GM12892 (cell line): ENCODE data around the gene TPH2.

Source experiments
- DNase-seq: peaks from one replicate; pipeline ENCODE4 v3.0.0; 2011; ENCODE audit not compliant: insufficient read length
- FAIRE-seq: peaks from 2 replicates; lab custom pipeline; 2011; peaks lifted over from hg19 to GRCh38; lab: Jason Lieb, UNC
- POLR2A ChIP-seq: IDR thresholded peaks from 2 replicates; pipeline ENCODE4 v1.6.1; 2011; ENCODE audit warnings: low read depth, low read length, control low read depth
- POLR2AphosphoS5 ChIP-seq: IDR thresholded peaks from 2 replicates; pipeline ENCODE4 v1.6.1; 2011; ENCODE audit warnings: low read depth, low read length, control low read depth
- TAF1 ChIP-seq: IDR thresholded peaks from 2 replicates; pipeline ENCODE4 v1.6.1; 2011; ENCODE audit warnings: low read depth, mild to moderate bottlenecking, control low read depth, low read length, borderline replicate concordance

TPH2 gene

DNA sequence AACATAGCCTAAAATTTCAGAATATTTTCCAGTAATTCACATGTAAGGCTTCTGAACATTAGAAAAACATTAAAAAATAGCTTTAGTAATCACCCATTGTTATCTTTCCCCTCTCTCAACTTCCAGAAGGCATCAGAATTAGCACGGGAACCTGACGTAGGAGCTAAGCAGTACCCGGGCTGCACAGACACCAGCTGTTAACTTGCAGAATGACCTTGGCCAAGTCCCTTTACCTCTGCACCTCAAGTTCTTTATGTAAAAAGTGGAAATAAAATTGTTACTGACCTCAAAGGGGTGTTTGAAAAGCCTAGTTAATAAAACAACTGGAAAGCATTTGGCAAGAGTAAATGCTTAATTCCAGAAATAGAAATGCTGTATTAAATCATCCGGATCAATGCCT is 7.2 kb downstream of the TPH2 start:
- DNase-seq, result no peak
- TF ChIP-seq TAF1, result no peak
- TF ChIP-seq POLR2A, result no peak
- TF ChIP-seq POLR2AphosphoS5, result no peak
- FAIRE-seq, result no peak

DNA sequence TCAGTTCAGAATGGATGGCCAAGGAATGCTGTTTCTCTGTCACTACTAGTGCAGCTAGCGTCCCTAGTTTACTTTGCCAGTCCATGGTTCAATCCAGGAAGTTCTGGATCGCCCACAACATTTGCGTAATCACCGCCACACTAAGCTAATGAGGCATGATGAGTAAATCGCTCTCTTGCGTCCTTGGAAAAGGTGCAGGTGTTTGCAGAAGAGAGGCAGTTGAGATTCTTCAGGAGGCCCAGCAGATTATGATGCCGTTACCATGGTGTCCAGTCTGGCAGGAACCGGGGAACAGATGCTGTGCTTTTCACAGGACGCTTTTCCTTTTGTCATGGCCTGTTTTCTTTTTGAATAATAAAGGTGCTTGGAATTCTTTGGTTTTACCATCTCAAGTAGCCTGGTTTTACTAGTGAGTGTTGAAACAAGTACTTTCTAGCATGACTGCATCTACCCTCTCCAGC is 9.0 kb downstream of the TPH2 start:
- FAIRE-seq, result no peak
- DNase-seq, result no peak
- TF ChIP-seq TAF1, result no peak
- TF ChIP-seq POLR2A, result no peak
- TF ChIP-seq POLR2AphosphoS5, result no peak

GRCh38 chr12:71948390-71948789 is 9.7 kb downstream of the TPH2 start:
- DNase-seq (no peak), FAIRE-seq (no peak)
- TF ChIP-seq POLR2A (no peak), TAF1 (no peak), POLR2AphosphoS5 (no peak)

GRCh38 chr12:71949646-71950045 is 11.0 kb downstream of the TPH2 start:
- DNase-seq, result no peak
- no peak for TF ChIP-seq TAF1
- TF ChIP-seq POLR2A, result no peak
- TF ChIP-seq POLR2AphosphoS5, result no peak
- FAIRE-seq, result no peak

GRCh38 chr12:71950404-71950803 is 11.8 kb downstream of the TPH2 start:
- DNase-seq (no peak), FAIRE-seq (no peak)
- no peak for TF ChIP-seq POLR2AphosphoS5
- TF ChIP-seq POLR2A, result no peak
- no peak for TF ChIP-seq TAF1

DNA sequence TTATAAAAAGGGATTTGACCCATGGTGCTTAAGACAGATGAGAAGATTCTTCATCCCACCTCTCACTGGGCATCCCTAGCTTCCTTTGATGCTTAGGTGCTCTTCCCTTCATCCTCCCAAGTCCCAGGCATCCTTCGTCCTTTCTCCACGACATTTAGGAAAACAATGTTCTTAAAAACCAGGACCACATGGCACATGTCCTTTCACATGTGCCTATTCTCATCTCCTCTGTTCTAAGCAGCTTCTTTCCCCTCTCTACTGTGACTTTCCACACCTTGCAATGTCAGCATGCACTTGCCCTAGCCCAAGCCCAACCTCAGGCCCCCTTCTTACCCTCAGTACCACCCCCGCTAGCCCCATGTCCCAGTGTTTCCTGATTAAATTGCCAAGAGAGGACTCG is 12.2 kb downstream of the TPH2 start:
- FAIRE-seq (no peak), DNase-seq (no peak)
- TF ChIP-seq POLR2AphosphoS5 (no peak), POLR2A (no peak), TAF1 (no peak)

DNA sequence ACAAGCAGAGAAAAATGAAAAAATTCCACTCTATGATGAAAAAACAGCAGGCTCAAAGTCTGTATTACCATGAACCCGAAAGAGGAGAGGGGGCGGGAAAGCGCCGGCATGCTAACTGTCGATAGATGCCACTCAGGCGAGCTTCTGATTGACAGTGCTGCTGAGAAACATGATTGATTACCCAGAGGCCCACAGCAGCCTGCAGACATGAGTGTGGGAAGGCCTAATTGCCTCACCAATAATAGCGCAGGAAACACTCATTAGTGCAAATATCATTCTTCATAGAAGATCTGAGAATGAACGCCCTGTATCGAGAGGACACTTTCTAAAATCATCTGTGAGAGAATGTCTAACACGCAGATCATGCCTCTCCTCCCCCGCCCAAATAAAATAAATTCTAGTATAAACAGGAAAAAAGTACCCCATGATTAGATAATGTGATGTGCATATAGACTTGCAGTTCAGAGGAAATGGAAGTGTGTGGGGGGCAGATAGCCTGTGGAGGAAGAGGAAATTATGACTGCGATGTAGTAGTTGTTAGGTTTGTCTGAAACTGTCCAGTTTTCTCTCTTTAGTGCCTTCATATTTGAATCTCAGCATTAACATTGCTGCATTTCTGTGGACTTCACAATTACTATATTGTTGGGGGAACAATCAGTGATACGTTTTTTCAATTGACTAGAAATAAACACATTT is 15.6 kb downstream of the TPH2 start:
- TF ChIP-seq POLR2AphosphoS5, result no peak
- no peak for TF ChIP-seq POLR2A
- TF ChIP-seq TAF1, result no peak
- FAIRE-seq (no peak), DNase-seq (no peak)

- DNase-seq (no peak), FAIRE-seq (no peak)
- no peak for TF ChIP-seq TAF1
- no peak for TF ChIP-seq POLR2A
- TF ChIP-seq POLR2AphosphoS5, result no peak
Measured at GRCh38 chr12:71954861-71955260, 16.2 kb downstream of the TPH2 start.

DNA sequence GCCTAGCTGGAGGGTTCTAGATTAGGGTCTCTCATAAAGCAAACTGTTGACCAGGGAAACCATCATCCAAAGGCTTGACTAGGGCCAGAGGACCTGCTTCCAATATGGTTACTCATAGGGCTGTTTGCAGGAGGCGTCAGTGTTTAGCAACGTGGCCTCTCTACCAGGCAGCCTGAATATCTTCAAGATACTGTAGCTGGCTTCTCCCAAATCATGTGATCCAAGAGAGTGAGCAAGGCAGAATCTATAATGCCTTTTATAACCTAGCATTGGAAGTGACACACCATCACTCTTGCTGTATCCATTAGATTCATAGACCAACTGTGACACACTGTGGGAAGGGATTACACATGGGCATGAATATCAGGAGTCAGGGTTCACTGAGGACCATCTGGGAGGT is 17.3 kb downstream of the TPH2 start:
- DNase-seq, result no peak
- TF ChIP-seq POLR2AphosphoS5 (no peak), POLR2A (no peak), TAF1 (no peak)
- FAIRE-seq, result no peak

DNA sequence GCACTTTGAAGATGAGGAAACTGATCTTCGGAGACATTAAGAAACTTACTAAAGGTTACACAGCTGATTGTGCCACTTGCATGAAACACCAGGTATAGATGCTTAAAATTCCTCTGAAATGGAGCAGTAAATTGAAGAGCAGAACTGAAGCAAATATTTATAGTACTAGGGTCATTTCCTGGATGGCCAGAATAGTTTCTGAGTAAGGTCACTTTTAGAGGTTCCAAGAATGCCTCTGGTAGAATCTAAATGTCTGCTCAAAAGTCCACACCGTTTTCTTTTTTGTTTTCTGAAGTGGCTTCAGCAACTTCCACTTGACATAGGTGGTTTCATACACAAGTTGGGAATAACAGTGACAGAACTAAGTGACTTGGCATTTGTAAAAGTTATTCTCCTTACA is 19.4 kb downstream of the TPH2 start:
- TF ChIP-seq TAF1 (no peak), POLR2A (no peak), POLR2AphosphoS5 (no peak)
- FAIRE-seq, result no peak
- DNase-seq, result no peak

GRCh38 chr12:71958457-71958856 is 19.8 kb downstream of the TPH2 start:
- FAIRE-seq (no peak), DNase-seq (no peak)
- TF ChIP-seq POLR2AphosphoS5 (no peak), TAF1 (no peak), POLR2A (no peak)

- FAIRE-seq (no peak), DNase-seq (no peak)
- TF ChIP-seq POLR2AphosphoS5, result no peak
- TF ChIP-seq TAF1, result no peak
- TF ChIP-seq POLR2A, result no peak
Measured at GRCh38 chr12:71958993-71959578, 20.4 kb downstream of the TPH2 start.
